GM12874 (cell line): ENCODE measurements around the gene WDR4.

Experiments used
- TF ChIP-seq, protein P1 (sequence below): IDR thresholded peaks from 2 replicates; pipeline ENCODE4 v1.5.1; 2011; ENCODE audit warnings: low read depth, mild to moderate bottlenecking, control low read depth, low read length, moderate library complexity; ENCODE audit not compliant: insufficient read depth

The WDR4 gene, protein sequence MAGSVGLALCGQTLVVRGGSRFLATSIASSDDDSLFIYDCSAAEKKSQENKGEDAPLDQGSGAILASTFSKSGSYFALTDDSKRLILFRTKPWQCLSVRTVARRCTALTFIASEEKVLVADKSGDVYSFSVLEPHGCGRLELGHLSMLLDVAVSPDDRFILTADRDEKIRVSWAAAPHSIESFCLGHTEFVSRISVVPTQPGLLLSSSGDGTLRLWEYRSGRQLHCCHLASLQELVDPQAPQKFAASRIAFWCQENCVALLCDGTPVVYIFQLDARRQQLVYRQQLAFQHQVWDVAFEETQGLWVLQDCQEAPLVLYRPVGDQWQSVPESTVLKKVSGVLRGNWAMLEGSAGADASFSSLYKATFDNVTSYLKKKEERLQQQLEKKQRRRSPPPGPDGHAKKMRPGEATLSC

DNA sequence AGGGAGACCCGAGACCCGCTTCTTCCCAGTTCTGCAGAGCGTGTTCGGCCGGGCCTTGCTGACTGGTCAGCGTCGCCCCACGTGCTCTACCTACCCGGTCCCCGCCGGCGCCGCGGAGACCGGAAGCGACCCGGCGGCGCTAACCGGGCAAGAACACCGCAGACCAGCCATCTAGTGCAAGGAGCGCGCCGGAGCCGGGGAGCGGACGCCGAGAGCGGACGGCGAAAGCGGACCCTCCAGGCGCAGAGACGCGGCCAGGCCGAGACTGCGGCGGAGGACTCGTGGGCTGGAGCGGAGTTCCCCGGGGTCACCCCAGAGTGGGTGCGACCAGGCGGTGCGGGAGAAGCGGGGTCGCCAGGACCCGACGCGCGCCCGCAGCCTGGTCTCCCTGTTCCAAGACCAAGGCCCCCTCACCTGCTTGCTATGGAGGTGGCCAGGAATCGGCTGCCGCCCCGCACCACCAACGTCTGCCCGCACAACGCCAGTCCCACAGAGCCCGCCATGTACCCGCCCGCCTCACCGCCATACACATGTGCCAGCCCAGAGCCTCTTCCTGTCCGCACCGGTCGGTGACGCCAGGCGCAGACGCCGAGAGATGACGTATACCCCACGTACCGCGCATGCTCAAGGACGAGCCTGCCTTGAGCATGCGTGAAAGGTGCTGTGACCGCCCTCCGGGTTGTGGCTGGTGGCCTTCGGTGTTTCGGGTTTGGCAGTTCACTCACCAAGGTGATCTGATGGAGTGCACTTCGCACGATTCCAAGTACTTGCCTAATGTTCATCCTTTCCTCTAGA, at the start of gene WDR4:
WDR4 (minus strand) TSS at position 547 of the 795 bp plus-strand sequence; CDS start at position 503, 44 bp downstream.
- TF ChIP-seq, protein P1, sequence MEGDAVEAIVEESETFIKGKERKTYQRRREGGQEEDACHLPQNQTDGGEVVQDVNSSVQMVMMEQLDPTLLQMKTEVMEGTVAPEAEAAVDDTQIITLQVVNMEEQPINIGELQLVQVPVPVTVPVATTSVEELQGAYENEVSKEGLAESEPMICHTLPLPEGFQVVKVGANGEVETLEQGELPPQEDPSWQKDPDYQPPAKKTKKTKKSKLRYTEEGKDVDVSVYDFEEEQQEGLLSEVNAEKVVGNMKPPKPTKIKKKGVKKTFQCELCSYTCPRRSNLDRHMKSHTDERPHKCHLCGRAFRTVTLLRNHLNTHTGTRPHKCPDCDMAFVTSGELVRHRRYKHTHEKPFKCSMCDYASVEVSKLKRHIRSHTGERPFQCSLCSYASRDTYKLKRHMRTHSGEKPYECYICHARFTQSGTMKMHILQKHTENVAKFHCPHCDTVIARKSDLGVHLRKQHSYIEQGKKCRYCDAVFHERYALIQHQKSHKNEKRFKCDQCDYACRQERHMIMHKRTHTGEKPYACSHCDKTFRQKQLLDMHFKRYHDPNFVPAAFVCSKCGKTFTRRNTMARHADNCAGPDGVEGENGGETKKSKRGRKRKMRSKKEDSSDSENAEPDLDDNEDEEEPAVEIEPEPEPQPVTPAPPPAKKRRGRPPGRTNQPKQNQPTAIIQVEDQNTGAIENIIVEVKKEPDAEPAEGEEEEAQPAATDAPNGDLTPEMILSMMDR: no peak

DNA sequence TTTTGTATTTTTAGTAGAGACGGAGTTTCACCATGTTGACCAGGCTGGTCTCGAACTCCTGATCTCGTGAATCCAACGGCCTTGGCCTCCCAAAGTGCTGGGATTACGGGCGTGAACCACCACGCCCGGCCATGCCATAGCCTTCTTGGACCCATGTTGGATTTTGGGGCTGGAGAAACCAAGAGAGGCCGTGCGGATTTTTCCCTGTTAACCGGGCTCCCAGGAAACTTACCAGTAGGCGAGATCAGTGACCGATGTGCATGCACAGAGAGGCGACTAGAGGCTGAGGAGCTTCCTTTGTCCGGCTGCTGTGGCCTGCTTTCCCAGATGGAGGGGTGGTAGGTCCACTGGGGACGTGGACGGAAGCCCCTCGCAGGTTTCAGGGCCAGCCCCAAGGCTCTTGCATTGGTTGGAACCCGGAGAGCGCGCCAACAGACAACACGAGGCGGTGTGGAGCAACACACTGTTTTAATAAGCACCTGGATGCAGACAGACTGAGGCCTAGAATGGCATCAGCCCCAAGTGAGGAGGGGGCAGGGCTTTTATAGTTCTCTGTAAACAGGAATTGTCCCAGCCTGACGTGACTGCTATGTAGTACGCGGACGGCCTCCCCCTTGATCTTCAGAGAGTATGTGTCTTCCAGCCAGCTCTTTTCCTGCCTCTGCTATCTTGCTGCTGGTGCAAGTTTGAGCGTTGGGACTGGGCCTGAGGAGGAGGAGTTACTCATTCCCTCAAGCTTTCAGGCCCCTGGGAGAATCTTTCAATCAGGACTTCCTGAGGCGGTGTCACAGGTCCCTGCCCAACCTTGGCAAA, 46.0 kb upstream of the WDR4 start, which contains the start of gene ERVH48-1:
ERVH48-1 (minus strand) TSS at position 517 of the 813 bp plus-strand sequence. CDS start 6,624 bp downstream, outside the sequence.
- TF ChIP-seq, protein P1: no peak

DNA sequence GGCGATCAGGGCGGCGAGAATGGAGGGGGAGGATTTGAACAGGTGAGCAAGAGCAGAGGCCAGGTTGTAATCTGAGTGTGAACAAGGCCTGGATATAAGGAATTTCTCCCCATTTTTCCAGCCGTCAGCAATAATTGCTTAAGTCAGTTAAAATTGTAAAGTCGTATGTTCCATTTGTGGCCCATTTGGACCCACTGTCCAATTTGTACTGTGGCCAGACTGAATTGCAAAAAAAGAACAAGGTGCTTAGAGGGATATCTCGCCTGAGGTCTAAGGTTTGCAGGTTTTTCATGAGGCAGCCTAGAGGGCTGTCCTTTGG, 45.1 kb upstream of the WDR4 start:
- TF ChIP-seq, protein P1: no peak

DNA sequence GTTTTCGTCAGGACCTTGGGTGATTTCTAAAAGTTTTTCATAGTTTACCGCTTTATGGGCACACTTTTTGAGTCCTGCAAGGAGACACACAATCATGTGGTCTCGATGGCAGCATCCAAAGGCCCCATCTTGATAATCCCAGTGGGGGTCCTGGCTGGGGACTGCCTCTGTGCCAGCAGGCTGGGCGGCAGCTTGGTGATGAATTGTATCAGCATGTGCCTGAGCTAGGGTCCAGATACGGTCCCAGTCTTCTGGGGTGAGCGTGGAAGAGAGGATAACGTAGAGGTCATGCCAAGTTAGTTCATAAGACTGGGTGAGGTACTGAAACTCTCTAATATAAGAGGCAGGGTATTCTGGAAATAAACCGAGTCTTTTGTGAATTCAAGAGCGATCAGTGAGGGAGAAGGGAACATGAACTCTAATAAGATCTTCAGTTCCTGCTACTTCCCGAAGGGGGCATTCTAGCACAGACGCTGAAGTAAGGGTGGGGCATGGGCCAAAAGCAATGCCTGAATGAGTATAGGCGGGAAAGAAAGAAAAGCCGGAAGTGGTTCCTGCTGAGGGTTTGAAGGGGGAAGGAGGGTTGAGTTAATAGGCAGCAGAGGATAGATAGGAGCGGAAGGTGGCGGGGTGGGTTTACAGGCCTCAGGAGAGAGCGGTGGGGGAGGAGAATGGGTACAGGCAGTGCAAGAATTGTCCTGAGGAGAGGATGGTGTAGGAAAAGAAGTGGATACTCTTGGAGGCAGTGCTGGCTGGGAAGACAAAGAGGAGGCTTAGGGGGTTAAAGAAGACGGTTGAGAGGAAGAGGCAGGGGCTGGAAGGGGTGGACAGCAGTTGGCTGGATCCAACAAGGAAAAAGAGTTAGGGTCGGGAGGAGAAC, 44.5 kb upstream of the WDR4 start:
- TF ChIP-seq, protein P1: peak; percentile 76

DNA sequence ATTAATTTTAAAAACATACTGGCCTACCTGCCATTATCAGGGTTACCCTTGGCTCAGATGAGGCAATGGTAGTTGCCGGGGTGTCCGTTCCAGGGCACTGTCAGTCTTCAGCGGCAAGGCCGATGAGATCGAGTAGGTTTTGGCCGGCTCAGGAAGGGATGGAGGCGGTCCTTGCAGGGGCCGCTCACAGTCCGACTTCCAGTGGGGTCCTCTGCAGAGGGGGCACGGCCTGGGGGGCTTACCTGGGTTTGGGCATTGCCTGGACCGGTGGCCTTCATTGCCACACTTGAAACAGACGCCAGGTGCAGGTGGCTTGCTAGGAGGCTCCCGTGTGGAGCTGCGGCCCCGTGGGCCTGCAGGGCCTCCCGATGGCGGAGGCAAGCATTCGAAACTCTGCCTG, 43.6 kb upstream of the WDR4 start:
- TF ChIP-seq, protein P1: no peak

DNA sequence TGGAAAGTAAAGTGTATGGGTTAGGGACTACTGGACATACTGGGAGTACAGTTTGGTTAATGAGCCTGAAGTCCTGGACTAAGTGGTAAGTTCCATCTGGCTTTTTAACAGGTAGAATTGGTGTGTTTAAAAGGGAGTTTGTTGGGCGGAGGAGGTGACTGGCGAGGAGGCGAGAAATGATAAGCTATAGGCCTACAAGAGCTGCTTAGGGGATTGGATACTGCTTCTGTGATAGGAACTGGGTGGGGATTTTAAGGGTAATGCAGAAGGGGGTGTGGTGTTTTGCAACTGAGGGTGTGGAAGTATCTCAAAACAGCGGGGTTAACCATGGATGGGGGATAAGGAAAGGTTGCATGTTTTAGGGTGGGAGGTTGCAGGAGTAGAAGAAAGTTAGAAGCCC, 42.6 kb upstream of the WDR4 start:
- TF ChIP-seq, protein P1: no peak
